ENCODE results near the gene SMG6.
A peak's percentile ranks its signal among the peaks of the same experiment; 100 is the strongest.
"Not testable (repeated sequence)": the region's sequence is repeated elsewhere in the genome, so short reads cannot be mapped to it uniquely, and the experiment has no call there.

The SMG6 gene

DNA sequence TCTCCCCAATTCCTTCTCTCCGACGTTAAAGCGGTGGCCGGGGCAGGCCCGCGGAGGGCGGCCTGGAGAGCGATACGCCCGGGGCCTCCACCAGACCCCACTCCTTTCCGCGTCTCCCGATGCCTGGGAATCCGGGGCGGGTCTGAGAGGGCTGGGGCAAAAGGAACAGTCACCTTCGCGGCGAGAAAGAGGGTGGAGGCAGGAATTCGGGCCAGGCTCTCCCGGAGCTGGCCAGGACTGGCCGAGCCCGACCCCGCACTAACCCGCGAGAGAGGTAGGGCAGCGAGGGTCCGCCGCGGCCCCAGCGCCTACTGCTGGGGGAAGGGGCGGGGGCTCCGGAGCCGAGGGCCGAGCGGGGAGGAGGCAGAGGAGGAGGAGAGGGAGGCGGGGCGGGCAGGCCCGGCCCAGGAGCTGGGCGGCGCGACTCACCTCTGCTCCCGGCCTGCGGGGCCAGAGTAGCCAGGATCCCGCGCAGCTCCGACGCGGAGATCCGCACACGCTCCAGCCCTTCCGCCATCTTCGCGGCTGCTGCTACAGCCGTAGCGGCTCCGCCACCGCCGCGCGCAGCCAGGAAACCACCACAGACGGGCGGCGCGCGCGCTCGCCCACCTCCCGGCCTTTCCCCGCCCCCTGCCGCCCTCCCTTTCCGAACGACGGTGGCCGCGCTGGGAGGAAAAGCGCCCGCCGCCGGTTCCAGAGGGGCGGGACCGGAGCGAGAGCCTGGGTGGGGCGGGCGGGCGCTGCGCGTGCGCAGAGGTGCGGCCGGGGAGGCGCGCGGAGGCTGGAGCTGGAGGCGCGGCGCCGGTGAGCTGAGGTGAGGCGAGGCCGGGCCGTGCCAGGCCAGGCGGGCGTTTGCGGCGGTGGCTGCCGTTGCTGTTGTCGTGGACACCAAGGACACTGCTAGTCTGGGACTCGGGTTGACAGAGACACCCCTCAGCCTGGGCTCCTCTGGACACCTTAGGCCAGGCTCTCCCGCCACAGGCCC, at the start of gene SMG6, which contains the start of gene SRR:
SMG6 (minus strand) TSS at position 582 of the 985 bp plus-strand sequence; CDS start at position 517, 65 bp downstream.
SRR (plus strand) TSS at position 747 of the 985 bp plus-strand sequence. CDS start 11,611 bp downstream, outside the sequence.
- DNase-seq, result peak; percentile 95

DNA sequence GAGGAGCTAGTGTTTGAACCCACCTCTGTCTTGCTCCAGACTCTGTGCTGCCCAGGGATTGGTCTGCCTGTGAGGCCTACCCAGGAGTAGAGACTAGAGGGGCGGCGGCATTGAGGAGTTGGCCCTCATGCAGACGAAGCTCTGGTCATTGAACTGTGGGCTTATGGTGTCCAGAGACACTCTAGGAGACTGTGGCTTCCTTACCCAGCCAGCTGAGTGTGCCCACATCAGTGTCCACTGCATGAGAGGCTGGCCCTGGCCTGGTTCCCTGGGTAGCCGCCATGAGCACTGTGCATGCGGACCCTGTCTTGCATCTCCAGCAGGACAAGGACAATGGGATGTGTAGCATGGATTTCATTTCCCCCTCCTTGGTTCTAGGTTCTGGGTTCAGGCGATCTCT, 47.7 kb upstream of the SMG6 start:
- no peak for DNase-seq

DNA sequence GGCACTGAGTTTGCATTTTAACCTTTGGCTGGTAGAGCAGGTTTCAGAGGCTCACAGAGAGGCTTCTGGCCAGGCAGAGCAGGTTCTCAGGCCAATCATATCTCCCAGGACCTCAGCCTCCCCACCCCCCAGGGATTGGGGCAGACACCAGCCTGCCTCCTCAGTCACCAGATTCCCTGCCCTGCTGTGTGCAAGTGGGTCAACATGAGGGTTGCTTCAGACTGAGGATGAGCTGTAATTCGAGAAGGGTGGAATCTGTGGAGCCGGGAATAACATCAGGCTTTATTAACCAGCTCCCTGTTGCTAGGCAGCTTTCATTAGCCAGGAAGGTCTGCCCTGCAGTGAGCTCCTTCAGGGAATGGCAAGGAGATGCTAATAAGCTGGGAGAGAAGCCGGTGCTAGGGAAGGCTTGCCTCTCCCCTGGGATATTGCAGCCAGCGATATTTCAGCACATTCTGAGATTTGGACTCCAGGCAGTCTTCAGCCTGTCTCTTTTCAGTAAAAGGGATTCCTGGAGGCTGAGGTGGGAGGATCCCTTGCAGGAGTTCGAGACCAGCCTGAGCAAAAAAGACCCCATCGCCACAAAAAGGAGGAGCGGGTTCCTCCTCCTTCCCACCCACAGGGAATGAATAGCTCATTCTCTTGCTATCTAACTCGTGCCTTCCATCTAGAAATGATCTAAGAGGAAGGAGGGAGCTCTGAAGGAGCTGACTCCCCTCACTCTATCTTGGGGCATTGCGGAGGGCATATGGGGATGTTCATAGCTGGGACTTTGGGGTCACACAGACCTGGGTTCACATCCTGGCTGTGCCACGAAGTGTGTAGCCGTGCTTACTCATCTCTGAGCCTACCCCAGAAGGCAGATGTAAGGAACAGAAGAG, 44.5 kb upstream of the SMG6 start:
- DNase-seq, result no peak

DNA sequence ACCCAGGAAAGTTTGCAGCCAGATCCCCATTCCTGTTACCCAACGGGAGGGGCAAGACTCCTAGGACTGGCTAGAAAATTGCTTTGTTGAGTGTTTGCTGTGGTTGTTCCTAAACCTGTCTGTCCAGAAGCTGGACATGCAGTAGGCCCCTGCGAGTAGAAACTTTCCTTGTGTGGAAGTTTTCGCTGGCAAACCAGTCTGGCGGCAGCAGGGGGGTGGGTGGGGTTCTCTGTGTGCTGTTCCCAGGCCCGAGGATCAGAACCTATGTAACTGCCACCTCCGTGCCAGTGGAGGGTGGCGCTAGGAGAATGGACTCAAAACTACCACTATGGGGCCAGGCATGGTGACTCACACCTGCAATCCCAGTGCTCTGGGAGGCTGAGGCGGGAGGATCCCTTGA, 42.9 kb upstream of the SMG6 start:
- no peak for DNase-seq

GRCh38 chr17:2344528-2344927, 40.9 kb upstream of the SMG6 start:
- DNase-seq, result no peak

GRCh38 chr17:2343421-2343820, 39.8 kb upstream of the SMG6 start:
- DNase-seq, result peak; percentile 31 to 47

- DNase-seq, result no peak
Measured at GRCh38 chr17:2338315-2338657, 34.7 kb upstream of the SMG6 start.

- DNase-seq, result peak; percentile 62 to 69
Measured at GRCh38 chr17:2337544-2338314, 34.1 kb upstream of the SMG6 start.

GRCh38 chr17:2336852-2337543, 33.4 kb upstream of the SMG6 start, which contains the start of gene SGSM2:
TSS of gene SGSM2 (plus strand) at chr17:2337501. CDS start at chr17:2337689, 188 bp downstream.
- DNase-seq, result peak; percentile 72 to 74

DNA sequence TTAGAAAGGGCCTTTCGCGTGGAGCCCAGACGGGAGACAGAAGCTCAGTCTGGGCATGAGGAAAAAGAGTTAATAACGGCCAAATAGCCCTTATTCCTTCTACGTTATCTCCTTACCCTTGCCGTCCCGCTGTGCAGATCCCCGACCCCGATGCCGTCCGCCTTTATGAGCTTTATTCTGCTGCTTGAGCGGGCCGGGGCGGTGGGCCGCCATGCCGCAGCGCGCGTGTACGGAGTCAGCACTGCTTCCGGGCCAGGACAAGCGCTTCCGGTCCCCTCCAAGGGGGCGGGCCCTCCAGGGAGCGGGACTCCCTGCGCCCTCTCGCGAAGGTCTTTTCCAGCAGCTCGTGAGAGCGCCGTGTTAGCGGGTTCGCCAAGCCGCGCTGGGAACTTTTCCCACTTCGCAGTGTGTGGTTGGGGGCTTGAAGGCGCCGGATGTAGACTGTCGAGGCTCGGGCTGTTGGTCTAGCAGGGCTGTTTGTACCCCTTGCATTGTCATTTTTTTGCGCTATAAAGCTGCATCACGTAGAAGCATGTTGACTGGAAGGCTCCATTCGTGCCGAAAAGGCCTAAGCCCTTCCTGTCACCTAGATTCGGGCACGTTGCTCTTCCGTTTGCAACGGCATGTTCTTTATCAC, 32.7 kb upstream of the SMG6 start, which contains the start of gene TSR1:
TSR1 (minus strand) TSS at position 243 of the 637 bp plus-strand sequence; CDS start at position 213, 30 bp downstream.
- peak; percentile 92 for DNase-seq

- peak; percentile 18 to 26 for DNase-seq
Measured at GRCh38 chr17:2335726-2336214, 32.2 kb upstream of the SMG6 start.

DNA sequence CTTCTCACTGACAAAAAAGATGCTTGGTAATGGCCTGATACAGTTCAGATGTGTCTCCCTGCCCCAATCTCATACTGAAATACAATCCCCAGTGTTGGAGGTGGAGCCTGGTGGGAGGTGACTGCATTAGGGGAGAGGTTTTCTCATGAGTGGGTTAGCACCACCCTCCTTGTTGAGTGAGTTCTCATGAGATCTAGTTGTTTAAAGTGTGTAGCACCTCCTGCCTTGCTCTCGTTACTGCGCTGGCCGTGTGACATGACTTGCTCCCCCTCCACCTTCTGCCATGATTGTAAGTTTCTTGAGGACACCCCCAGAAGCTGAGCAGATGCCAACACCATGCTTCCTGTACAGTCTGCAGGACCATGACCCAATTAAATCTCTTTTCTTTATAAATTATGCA, 27.7 kb upstream of the SMG6 start:
- no peak for DNase-seq

GRCh38 chr17:2323629-2324314, 20.2 kb upstream of the SMG6 start:
- no peak for DNase-seq

GRCh38 chr17:2321399-2321798, 17.8 kb upstream of the SMG6 start:
- DNase-seq, result no peak

GRCh38 chr17:2319051-2319450, 15.5 kb upstream of the SMG6 start:
- no peak for DNase-seq

GRCh38 chr17:2317796-2318195, 14.2 kb upstream of the SMG6 start:
- DNase-seq, result no peak

GRCh38 chr17:2316916-2317205, 13.3 kb upstream of the SMG6 start:
- not testable (repeated sequence) for DNase-seq

DNA sequence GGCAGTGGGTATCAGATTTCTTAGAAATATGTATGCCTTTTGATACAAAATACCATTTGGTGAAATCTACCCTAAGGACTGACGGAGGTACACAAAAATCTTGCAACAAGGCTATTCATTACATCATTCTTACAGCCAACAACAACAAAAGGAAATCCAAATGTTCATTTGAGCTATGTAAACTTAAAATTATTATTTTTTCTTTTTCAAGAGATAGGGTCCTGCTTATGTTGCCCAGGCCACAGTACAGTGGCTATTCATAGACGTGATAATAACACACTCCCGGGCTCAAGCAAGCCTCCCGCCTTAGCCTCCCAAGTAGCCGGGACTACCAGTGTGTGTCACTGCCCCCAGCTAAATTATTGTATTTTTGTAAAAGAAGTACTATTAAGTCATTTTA, 9.2 kb upstream of the SMG6 start:
- DNase-seq, result no peak

DNA sequence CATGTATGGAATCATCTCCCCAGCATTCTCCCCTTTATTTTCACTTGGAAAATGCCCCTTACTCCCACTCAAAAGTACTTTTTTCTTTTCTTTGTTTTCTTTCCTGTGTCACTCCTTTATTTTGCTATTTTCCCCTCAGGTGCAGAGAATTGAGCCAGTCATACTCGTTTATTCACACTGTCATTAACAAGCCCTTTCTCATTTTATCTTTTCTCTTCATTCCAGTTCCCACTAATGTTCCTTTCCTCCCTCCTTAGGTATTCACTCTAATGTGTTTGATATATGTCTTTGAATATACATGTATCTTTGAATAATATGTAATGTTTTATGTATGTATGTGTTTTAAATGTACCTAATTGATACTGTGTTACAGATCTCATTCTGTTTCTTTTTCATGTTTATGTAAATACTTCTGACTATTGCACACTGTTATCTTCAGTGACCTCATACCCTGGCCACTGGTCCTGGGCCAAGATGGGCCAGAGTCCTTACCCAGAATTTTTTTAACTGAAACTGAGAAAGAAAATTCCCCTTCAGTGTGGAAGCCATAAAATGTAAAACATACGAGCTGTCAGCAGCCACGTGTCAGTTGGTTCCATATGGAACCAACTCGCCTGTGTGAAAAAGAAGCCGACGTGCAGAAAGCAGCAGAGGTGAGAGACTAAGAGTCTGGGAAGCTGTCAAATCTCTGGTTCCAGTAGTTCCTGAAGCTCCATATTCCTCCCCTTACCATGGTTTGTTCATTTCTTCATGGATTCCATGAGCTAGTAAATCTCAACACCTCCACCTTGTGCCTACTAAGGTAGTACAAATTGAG, 6.0 kb upstream of the SMG6 start:
- no peak for DNase-seq

DNA sequence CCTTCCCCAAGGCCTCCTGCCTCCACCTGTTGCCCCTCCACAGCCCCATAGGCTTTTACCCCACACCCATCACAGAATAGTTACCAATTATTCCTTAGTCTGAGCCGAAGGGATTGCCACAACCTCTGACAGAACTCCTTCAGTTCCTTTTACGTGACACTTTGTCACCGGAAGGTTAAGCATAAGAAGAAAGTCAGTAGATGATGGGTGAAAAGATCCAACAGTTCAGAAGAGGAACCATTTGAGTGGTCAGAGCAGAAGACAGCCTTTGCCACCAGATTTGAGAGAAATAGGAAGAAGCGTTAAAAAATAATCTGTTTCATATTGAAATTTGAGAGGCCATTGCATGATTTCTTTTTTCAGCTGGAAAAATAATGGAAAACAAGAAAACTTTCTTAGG, 1.3 kb upstream of the SMG6 start:
- DNase-seq, result no peak
